Posterior vena cava (tissue), 2 donors: ENCODE data around the gene SART3. TPM values are rescaled to one million over a fixed set of nuclear protein-coding genes. Genes with fewer than 3 reads are reported as not detected.
"Not testable (repeated sequence)": the region's sequence is repeated elsewhere in the genome, so short reads cannot be mapped to it uniquely, and the experiment has no call there.

Experiments
- DNase-seq: peaks from one replicate; pipeline ENCODE4 v3.0.0-alpha.2; 2020; ENCODE audit warnings: low spot score
- intact Hi-C, 2 donors: fragments of 100-400 bp; cut with DNase I; formaldehyde crosslinking; loops; one replicate each; pipeline versions ENCODE4 v1.14.1 to v1.14.2; 2022 to 2023
- total RNA-seq, 2 donors: library from RNA; stranded (reverse); fragmentation: NEBNext Ultra II Directional; extraction: Animal tissue kit (Norgen Biotek cat#: 25700); gene quantifications; one replicate each; pipeline ENCODE4 v1.2.1, GENCODE V29; 2021
- donor health status: DM: yes; HTN: yes; CAD: no.
- donor health status: DM: yes; HTN: yes; CAD: no.

The SART3 gene
- total RNA-seq, 2 donors from 2014 or later: 27.4 to 28.9 TPM

- DNase-seq: peak; percentile 56
- intact Hi-C loops: no loop called here
These were observed 23.0 kb upstream of the SART3 start for GRCh38 chr12:108583991-108584390.

DNA sequence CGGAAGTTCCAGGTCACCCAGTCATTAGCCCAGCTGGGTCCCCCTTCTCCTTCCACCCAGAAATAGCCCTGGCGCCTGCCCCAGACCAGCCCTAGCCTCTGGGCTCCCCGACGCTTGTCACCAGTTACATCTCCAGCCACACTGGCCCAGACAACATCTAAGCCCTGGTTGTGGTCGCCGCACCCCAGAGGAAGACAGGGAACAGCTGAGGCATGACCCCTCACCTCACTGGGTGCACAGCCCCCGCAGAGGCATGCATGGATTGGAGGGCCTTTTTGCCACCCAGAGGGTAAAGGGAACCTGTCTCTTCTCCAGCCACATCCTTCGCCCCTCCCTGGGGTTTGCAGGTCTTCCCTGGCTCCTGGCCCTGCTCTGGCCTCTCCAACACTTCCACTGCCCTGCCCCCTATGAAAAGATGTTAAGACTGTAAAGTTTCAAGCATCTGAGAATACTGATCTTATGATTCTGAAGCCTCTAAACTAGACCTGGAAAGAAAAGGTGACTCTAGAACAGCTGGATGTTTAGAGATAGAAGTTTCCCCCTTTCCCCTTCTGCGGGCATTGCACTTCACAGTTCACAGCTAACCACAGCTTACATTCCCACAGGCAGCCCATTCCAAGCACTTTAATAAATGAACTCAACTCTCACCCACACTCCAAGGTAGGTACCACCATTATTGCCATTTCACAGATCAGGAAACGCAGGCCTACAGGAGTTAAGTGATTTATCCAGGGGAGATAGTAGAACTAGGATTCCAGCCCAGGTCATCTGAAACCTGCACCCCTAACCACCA is 22.2 kb upstream of the SART3 start:
- intact Hi-C loops: no loop called here
- DNase-seq: peak; percentile 23

GRCh38 chr12:108582509-108582908 is 21.5 kb upstream of the SART3 start:
- peak; percentile 59 for DNase-seq
- intact Hi-C loops: no loop called here

- DNase-seq: peak; percentile 64
- intact Hi-C loops: no loop called here
These were observed 20.6 kb upstream of the SART3 start for GRCh38 chr12:108581311-108582227.

DNA sequence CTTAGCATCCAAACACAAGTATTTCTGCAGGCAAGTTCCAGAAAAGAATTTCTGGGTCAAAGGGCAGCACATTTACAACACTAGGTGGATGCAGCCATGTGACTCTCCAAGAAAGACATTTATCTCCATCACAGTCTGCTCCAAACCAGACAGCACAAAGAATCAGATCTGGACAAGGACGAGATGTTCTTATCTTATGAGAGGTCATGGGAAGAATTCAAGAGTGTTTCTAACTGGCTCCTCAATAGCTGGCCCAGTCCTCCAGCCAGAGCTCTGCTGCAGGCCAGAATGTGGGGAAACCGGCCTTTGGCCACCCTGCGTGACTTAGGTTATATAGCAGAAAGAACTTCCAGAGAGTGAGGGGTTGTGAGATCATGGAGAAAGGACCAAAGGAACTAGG is 19.6 kb upstream of the SART3 start:
- intact Hi-C loops: no loop called here
- DNase-seq: peak; percentile 82

DNA sequence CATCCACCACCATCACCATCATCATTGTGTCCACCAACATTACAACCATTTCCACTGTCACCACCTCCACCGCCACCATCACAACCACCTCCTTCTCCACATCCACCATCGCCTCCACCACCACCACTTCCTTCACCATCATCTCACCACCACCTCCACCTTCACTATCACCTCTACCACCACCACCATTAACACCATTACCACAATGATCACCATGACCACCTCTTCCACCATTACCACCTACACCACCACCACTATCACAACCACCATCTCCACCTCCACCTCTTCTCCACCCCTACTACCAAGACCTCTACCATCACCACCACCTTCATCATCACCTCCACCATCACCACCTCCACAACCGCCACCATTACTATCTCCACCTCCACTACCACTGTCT is 17.8 kb upstream of the SART3 start:
- no peak for DNase-seq
- intact Hi-C loops: no loop called here

- no peak for DNase-seq
- intact Hi-C loops: no loop called here
These were observed 17.3 kb upstream of the SART3 start for GRCh38 chr12:108578264-108578663.

DNA sequence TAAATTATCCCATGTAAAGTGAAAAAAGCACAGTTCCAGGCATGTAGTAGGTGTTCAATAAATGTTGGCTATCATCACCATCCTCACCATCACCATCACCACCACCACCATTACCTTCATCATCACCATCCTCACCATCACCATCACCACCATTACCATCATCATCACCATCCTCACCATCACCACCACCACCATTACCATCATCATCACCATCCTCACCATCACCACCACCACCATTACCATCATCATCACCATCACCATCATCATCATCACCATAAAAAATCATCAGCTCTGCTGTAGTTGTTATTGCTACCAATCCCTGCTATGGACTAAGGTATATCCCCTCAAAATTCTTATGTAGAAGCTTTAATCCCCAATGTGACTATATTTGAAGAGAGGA is 16.5 kb upstream of the SART3 start:
- DNase-seq: no peak
- intact Hi-C loops: no loop called here

GRCh38 chr12:108576660-108577234 is 15.8 kb upstream of the SART3 start:
- intact Hi-C loops: no loop called here
- DNase-seq: peak; percentile 52

DNA sequence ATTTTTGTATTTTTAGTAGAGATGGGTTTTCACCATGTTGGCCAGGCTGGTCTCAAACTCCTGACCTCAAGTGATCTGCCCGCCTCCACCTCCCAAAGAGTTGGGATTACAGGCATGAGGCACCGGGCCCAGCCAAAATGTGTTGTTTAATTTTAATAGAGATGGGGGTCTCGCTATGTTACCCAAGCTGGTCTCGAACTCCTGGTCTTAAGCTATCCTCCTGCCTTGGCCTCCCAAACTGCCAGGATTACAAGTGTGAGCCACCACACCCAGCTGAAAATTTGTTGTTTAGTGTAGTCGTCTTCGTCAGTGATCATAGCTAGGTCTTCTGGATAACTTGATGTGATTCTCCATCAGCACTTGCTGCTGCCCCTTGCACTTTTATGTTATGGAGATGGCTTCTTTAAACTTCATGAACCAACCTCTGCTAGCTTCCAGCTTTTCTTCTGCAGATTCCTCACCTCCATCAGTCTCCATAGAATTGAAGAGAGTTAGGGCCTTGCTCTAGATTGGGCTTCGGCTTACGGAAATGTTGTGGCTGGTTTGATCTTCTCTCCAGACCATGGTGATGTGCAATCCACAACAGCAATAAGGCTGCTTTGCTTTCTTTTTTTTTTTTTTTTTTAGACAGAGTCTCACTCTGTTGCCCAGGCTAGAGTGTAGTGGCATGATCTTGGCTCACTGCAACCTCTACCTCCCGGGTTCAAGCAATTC is 14.4 kb upstream of the SART3 start:
- intact Hi-C loops: no loop called here
- peak; percentile 54 for DNase-seq

GRCh38 chr12:108574276-108574675 is 13.3 kb upstream of the SART3 start:
- not testable (repeated sequence) for DNase-seq
- intact Hi-C loops: loop anchor here (5.0 kb wide), 1 partner anchor 43 kb away; no protein-coding TSS in a partner anchor

DNA sequence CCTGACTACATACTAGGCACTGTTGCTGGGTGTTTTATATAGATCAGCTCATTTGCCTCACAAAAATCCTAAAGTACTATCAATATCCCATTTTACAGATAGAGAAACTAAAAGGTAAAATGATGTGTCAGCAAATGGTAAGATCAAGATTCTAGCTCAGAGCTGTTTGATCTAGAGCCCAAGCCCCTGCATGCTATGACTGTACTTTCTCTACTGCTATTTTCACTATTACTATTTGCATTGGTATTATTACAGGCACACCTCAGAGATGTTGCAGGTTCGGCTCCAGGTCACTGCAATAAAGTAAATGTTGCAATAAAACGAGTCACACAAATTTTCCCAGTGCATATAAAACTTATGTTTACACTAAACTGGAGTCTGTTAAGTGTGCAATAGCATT is 12.3 kb upstream of the SART3 start:
- intact Hi-C loops: loop anchor here (5.0 kb wide), 1 partner anchor 44 kb away; no protein-coding TSS in a partner anchor

GRCh38 chr12:108572166-108572790 is 11.3 kb upstream of the SART3 start:
- intact Hi-C loops: loop anchor here (5.0 kb wide), 1 partner anchor 45 kb away; no protein-coding TSS in a partner anchor
- peak; percentile 44 for DNase-seq

More for the DNA sequence above, 12.3 kb upstream of the SART3 start:
- no peak for DNase-seq

DNA sequence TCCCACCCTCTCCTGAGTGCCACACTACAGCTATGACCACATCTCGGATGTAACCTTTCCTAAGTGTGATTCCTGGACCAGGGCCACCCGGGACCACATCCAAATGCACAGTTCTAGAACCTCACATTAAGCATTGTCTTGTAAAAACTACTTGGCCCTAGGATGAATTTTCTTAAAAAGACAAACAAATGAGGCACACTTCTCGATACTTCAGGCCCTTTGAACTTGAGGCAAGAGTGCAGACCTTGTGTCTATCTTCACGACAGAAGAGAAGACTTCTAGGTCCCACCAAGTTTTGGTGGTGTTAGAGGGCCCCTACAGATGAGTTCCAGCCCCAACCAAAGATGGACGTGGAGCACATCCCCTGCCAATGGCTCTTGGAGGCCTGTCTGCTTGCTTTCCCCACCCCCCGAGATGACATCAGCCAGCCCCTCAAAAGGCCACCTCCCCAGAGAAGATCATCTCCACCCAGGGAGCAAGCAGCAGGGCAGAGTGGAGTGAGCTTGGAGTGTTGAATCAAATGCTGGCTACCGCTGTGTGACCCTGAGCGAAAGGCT is 10.7 kb upstream of the SART3 start:
- intact Hi-C loops: loop anchor here (5.0 kb wide), 1 partner anchor 46 kb away; no protein-coding TSS in a partner anchor
- DNase-seq: peak; percentile 69

DNA sequence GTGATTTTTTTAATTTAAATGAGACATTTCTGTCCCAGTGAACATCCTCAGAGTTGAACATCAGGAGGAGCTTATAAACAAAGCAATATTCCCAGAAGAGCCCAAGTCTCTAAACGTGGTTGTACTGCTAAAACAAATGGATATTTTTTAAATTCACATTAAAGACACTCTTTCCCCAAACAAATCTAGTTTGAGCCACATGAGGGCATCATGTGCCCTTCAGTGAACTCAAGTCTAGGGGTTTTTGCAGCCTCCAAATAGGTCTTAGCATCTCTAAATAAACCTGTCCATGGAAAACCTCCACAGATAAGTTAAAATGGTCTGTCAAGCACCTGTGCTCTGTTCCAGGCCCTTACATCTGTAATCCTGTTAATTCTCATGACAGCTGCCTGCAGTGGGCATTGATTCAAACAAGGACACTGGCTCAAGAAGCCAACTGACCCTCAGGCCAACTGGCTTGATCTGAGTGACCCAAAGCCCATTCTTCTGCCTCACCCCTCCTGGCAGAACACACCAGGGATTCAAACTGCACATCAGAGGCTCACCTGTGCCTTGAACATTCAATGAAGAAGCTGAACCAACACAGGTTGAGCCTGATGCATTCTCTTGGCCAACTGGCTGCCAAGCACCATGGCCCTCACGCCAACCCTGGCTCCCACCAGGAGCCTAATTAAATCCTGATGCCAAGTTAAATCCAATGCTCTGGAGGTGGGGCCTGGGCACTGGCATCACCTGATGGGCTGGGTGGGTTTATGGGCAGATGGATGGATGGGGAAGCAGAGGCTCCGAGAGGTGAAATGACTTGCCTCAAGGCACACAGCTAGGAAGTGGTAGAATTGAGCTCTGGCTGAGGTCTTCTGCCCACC is 10.0 kb upstream of the SART3 start:
- peak; percentile 45 for DNase-seq
- intact Hi-C loops: loop anchor here (5.0 kb wide), 1 partner anchor 46 kb away; no protein-coding TSS in a partner anchor

DNA sequence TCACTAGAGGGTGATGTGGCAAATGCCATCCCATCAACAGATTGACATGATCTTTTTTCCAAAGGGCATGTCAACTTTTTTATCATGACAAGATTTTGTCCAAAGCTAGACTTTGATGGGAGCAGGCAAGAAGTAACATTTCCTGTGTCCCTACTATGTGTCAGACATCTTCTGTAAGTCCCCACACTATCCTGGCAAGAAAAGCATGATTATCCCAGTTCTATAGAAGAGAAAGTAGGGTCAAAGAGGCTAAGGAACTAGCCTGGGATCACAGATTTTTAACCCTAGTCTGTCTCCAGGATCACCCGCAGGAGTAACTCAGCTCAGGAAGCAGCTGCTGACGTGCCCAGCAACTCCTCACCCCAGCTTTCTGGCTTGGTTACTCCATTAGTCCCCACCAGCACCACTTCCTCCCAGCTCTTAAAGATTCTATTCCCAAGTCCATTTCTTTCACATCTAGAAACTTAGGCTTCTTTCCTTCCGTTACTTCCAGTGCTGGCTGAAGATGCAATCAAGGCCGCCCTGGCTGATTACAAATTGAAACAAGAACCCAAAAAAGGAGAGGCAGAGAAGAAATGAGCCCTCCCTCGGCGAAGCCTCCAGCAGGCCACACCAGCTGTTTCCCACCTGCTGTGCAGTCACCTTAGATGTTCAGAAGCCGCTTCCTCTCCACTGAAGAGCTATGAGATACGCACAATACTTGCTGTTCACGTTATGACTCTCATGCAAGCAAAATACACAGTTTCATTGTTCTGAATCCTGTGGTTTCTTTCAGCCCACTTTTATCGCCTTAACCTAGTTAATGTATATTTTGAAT is 7.6 kb upstream of the SART3 start:
- intact Hi-C loops: loop anchor here (10.0 kb wide), 2 partner anchors 166 to 526 kb away; partner anchors contain the start of genes ALKBH2 (in 2 of the 2), UNG (in 2 of the 2) and CORO1C (in 1 of the 2)
- peak; percentile 38 for DNase-seq
